ENCODE measurements around the gene MTERF2. TPM values are rescaled to one million over a fixed set of nuclear protein-coding genes. Genes with fewer than 3 reads are reported as not detected.
"Not testable (repeated sequence)": the region's sequence is repeated elsewhere in the genome, so short reads cannot be mapped to it uniquely, and the experiment has no call there.

The MTERF2 gene
- polyA plus RNA-seq (2013, experiment 1 of 2) = 7.5 TPM
- 9.9 TPM for polyA plus RNA-seq (2013, experiment 2 of 2)

- Histone ChIP-seq H3K4me1 (ENCODE audit: control insufficient read depth, insufficient read depth, low read length, poor library complexity, severe bottlenecking) (peaks cover 13% of the 10 kb centered on the region), H3K9me3 (ENCODE audit: control insufficient read depth, low read length) (no peaks in the 10 kb centered on the region), H3K27ac (ENCODE audit: low read depth, low read length, severe bottlenecking) (peak within 1 kb of the TSS; percentile 83), H3K36me3 (ENCODE audit: control insufficient read depth, insufficient read depth, low read length) (peaks cover 20% of the 10 kb centered on the region), H3K4me3 (ENCODE audit: extremely low read depth, insufficient read depth, low read length, poor library complexity, severe bottlenecking) (peak within 1 kb of the TSS; percentile 67)
- 1 to 2% methylated on average over 28 to 36 of the region's 50 CpGs for WGBS, 2 experiments (ENCODE audit: insufficient coverage in 2 of 2)
Measured at GRCh38 chr12:106986625-106987389, at the start of gene MTERF2. Gene MTERF2, minus strand, starts transcription at chr12:106987146. Its CDS starts 8,432 bp downstream, at chr12:106978714.

- Histone ChIP-seq H3K4me3 (ENCODE audit: extremely low read depth, insufficient read depth, low read length, poor library complexity, severe bottlenecking) (no peak overlapping the region), H3K9me3 (ENCODE audit: control insufficient read depth, low read length) (no peaks in the 10 kb centered on the region), H3K27ac (ENCODE audit: low read depth, low read length, severe bottlenecking) (no peak overlapping the region), H3K36me3 (ENCODE audit: control insufficient read depth, insufficient read depth, low read length) (no peaks in the 10 kb centered on the region), H3K4me1 (ENCODE audit: control insufficient read depth, insufficient read depth, low read length, poor library complexity, severe bottlenecking) (peaks cover 5% of the 10 kb centered on the region)
- 100% methylated on average over 1 of the region's 2 CpGs; no CpG with 5 or more reads in 1 of the 2 experiments for WGBS, 2 experiments (ENCODE audit: insufficient coverage in 2 of 2)
Measured at GRCh38 chr12:107035733-107036132, 48.8 kb upstream of the MTERF2 start.

GRCh38 chr12:107033758-107034739 lies 47.1 kb upstream of the MTERF2 start:
- WGBS, 2 experiments (ENCODE audit: insufficient coverage in 2 of 2) = 90 to 94% methylated on average over 5 to 6 of the region's 9 CpGs
- Histone ChIP-seq H3K4me3 (ENCODE audit: extremely low read depth, insufficient read depth, low read length, poor library complexity, severe bottlenecking) (no peak overlapping the region), H3K9me3 (ENCODE audit: control insufficient read depth, low read length) (no peaks in the 10 kb centered on the region), H3K36me3 (ENCODE audit: control insufficient read depth, insufficient read depth, low read length) (no peaks in the 10 kb centered on the region), H3K27ac (ENCODE audit: low read depth, low read length, severe bottlenecking) (no peak overlapping the region), H3K4me1 (ENCODE audit: control insufficient read depth, insufficient read depth, low read length, poor library complexity, severe bottlenecking) (peaks cover 5% of the 10 kb centered on the region)

GRCh38 chr12:107032266-107032665 lies 45.3 kb upstream of the MTERF2 start:
- Histone ChIP-seq H3K27ac (ENCODE audit: low read depth, low read length, severe bottlenecking) (no peak overlapping the region), H3K36me3 (ENCODE audit: control insufficient read depth, insufficient read depth, low read length) (no peaks in the 10 kb centered on the region), H3K4me1 (ENCODE audit: control insufficient read depth, insufficient read depth, low read length, poor library complexity, severe bottlenecking) (peaks cover 9% of the 10 kb centered on the region), H3K9me3 (ENCODE audit: control insufficient read depth, low read length) (no peaks in the 10 kb centered on the region), H3K4me3 (ENCODE audit: extremely low read depth, insufficient read depth, low read length, poor library complexity, severe bottlenecking) (no peak overlapping the region)
- WGBS, 2 experiments (ENCODE audit: insufficient coverage in 2 of 2) = 78 to 79% methylated on average over 6 to 7 of the region's 7 CpGs

GRCh38 chr12:107031061-107031460 lies 44.1 kb upstream of the MTERF2 start:
- no peak overlapping the region for H3K27ac ChIP-seq (ENCODE audit: low read depth, low read length, severe bottlenecking)
- no peaks in the 10 kb centered on the region for H3K36me3 ChIP-seq (ENCODE audit: control insufficient read depth, insufficient read depth, low read length)
- no peak overlapping the region for H3K4me3 ChIP-seq (ENCODE audit: extremely low read depth, insufficient read depth, low read length, poor library complexity, severe bottlenecking)
- H3K9me3 ChIP-seq (ENCODE audit: control insufficient read depth, low read length) = no peaks in the 10 kb centered on the region
- 83 to 100% methylated on average over 1 of the region's 2 CpGs for WGBS, 2 experiments (ENCODE audit: insufficient coverage in 2 of 2)
- peaks cover 9% of the 10 kb centered on the region for H3K4me1 ChIP-seq (ENCODE audit: control insufficient read depth, insufficient read depth, low read length, poor library complexity, severe bottlenecking)

- Histone ChIP-seq H3K4me1 (ENCODE audit: control insufficient read depth, insufficient read depth, low read length, poor library complexity, severe bottlenecking) (peaks cover 9% of the 10 kb centered on the region), H3K27ac (ENCODE audit: low read depth, low read length, severe bottlenecking) (no peak overlapping the region), H3K4me3 (ENCODE audit: extremely low read depth, insufficient read depth, low read length, poor library complexity, severe bottlenecking) (no peak overlapping the region), H3K36me3 (ENCODE audit: control insufficient read depth, insufficient read depth, low read length) (no peaks in the 10 kb centered on the region), H3K9me3 (ENCODE audit: control insufficient read depth, low read length) (no peaks in the 10 kb centered on the region)
- WGBS, 2 experiments (ENCODE audit: insufficient coverage in 2 of 2) = 92 to 93% methylated on average over 6 of the region's 7 CpGs
Measured at GRCh38 chr12:107029081-107029480, 42.1 kb upstream of the MTERF2 start.

GRCh38 chr12:107027636-107028053 lies 40.7 kb upstream of the MTERF2 start:
- Histone ChIP-seq H3K4me1 (ENCODE audit: control insufficient read depth, insufficient read depth, low read length, poor library complexity, severe bottlenecking) (peaks cover 4% of the 10 kb centered on the region), H3K36me3 (ENCODE audit: control insufficient read depth, insufficient read depth, low read length) (no peaks in the 10 kb centered on the region), H3K9me3 (ENCODE audit: control insufficient read depth, low read length) (no peaks in the 10 kb centered on the region), H3K4me3 (ENCODE audit: extremely low read depth, insufficient read depth, low read length, poor library complexity, severe bottlenecking) (no peak overlapping the region), H3K27ac (ENCODE audit: low read depth, low read length, severe bottlenecking) (peak overlapping the region; percentile 74)
- 80% methylated on average over 1 of the region's 2 CpGs; no CpG with 5 or more reads in 1 of the 2 experiments for WGBS, 2 experiments (ENCODE audit: insufficient coverage in 2 of 2)

GRCh38 chr12:107026806-107027635 lies 40.1 kb upstream of the MTERF2 start:
- H3K4me3 ChIP-seq (ENCODE audit: extremely low read depth, insufficient read depth, low read length, poor library complexity, severe bottlenecking) = no peak overlapping the region
- H3K27ac ChIP-seq (ENCODE audit: low read depth, low read length, severe bottlenecking) = peak overlapping the region; percentile 74
- no peaks in the 10 kb centered on the region for H3K9me3 ChIP-seq (ENCODE audit: control insufficient read depth, low read length)
- peaks cover 4% of the 10 kb centered on the region for H3K4me1 ChIP-seq (ENCODE audit: control insufficient read depth, insufficient read depth, low read length, poor library complexity, severe bottlenecking)
- H3K36me3 ChIP-seq (ENCODE audit: control insufficient read depth, insufficient read depth, low read length) = no peaks in the 10 kb centered on the region
- 100% methylated on average over 1 of the region's 4 CpGs; no CpG with 5 or more reads in 1 of the 2 experiments for WGBS, 2 experiments (ENCODE audit: insufficient coverage in 2 of 2)

GRCh38 chr12:107026356-107026755 lies 39.4 kb upstream of the MTERF2 start:
- not testable (repeated sequence) for H3K4me1 ChIP-seq (ENCODE audit: control insufficient read depth, insufficient read depth, low read length, poor library complexity, severe bottlenecking); H3K9me3 ChIP-seq (ENCODE audit: control insufficient read depth, low read length); H3K4me3 ChIP-seq (ENCODE audit: extremely low read depth, insufficient read depth, low read length, poor library complexity, severe bottlenecking); H3K36me3 ChIP-seq (ENCODE audit: control insufficient read depth, insufficient read depth, low read length); H3K27ac ChIP-seq (ENCODE audit: low read depth, low read length, severe bottlenecking)

GRCh38 chr12:107025671-107026070 lies 38.7 kb upstream of the MTERF2 start:
- WGBS, 2 experiments (ENCODE audit: insufficient coverage in 2 of 2) = 82 to 83% methylated on average over 1 of the region's 1 CpG
- no peak overlapping the region for H3K4me3 ChIP-seq (ENCODE audit: extremely low read depth, insufficient read depth, low read length, poor library complexity, severe bottlenecking)
- H3K4me1 ChIP-seq (ENCODE audit: control insufficient read depth, insufficient read depth, low read length, poor library complexity, severe bottlenecking) = peaks cover 4% of the 10 kb centered on the region
- H3K9me3 ChIP-seq (ENCODE audit: control insufficient read depth, low read length) = no peaks in the 10 kb centered on the region
- peaks cover 7% of the 10 kb centered on the region for H3K36me3 ChIP-seq (ENCODE audit: control insufficient read depth, insufficient read depth, low read length)
- H3K27ac ChIP-seq (ENCODE audit: low read depth, low read length, severe bottlenecking) = no peak overlapping the region
